ENCODE data around the gene CLCN7. TPM values are rescaled to one million over a fixed set of nuclear protein-coding genes. Genes with fewer than 3 reads are reported as not detected.

Gene CLCN7
- total and polyA plus RNA-seq, 2 donors (not counting 3 experiments of a cell fraction or from before 2014, with no cell fraction given), result 59.8 to 94.9 TPM

DNA sequence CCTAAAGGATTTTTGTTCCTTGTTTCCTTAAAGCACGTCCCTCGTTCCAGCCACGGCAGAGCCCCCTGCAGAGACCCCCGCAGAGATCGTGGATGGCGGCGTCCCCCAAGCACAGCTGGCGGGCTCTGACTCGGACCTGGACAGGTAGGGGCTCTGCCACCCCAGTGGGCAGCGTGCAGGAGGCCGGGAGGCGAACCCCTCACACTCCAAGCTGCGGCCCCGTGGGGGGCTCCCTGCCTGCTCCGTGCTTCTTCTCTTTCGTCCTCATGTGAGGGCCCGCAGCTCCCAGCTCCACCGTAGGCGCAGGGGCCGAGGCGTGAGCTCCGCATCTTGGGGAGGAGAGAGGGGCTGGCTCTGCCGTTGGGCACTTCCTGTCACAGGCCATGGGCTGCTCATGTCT is 26.8 kb upstream of the CLCN7 start:
- no peaks in the 10 kb centered on the region for H3K27me3 ChIP-seq (ENCODE audit: control insufficient read depth in 2 of 2, insufficient read depth in 2 of 2, low read length in 2 of 2)
- H3K9me3 ChIP-seq (replicated peaks; ENCODE audit: control insufficient read depth, insufficient read depth, low read length), result no peaks in the 10 kb centered on the region
- no peak overlapping the region for H2AFZ ChIP-seq (ENCODE audit: low read depth, low read length)
- no peak overlapping the region for H3K9ac ChIP-seq (replicated peaks; ENCODE audit: extremely low read depth, insufficient read depth, low read length)
- H3K36me3 ChIP-seq (ENCODE audit: control insufficient read depth in 2 of 2, extremely low read depth in 1 of 2, insufficient read depth in 2 of 2, low read length in 2 of 2), result peaks cover 7 to 30% of the 10 kb centered on the region in 2 experiments
- DNase-seq (ENCODE audit: low read depth, low spot score), result no peak
- BruUV-seq (replicated peaks), result no TSS peak
- no peaks in the 10 kb centered on the region for H3K4me1 ChIP-seq (ENCODE audit: control insufficient read depth, extremely low read depth, insufficient read depth, low read length)
- no peaks in the 10 kb centered on the region for H3K9me1 ChIP-seq (replicated peaks; ENCODE audit: control insufficient read depth, extremely low read depth, insufficient read depth, low read length)
- intact Hi-C loops (cut with micrococcal nuclease) (no loop called here), dilution Hi-C loops (cut with MboI; ENCODE audit: extremely low pct_ligation_motif_present, low sequenced_read_pairs) (no loop called here)
- no peak overlapping the region for H3K4me3 ChIP-seq (replicated peaks in 1 of 3; ENCODE audit: insufficient read depth in 1 of 3, low read depth in 1 of 3, low read length in 3 of 3)
- H4K20me1 ChIP-seq (replicated peaks; ENCODE audit: control insufficient read depth, extremely low read depth, insufficient read depth, low read length), result no peaks in the 10 kb centered on the region
- no peak overlapping the region for H3K4me2 ChIP-seq (ENCODE audit: insufficient read depth, low read length)
- ChIA-PET CTCF (interaction anchor here (0.6 to 1.2 kb wide), 3 partner anchors 10 to 31 kb away, joined by 3 to 5 read pairs (median 4); no protein-coding TSS in a partner anchor), POLR2A (no interaction called here)
- H3K79me2 ChIP-seq (ENCODE audit: control insufficient read depth, insufficient read depth, low read length), result no peaks in the 10 kb centered on the region
- no peak for FAIRE-seq
- no peak for TF ChIP-seq POLR2A (IDR thresholded peaks at IDR 0.05; ENCODE audit: low read depth, low read length)
- TF ChIP-seq EZH2 (IDR thresholded peaks at IDR 0.05; ENCODE audit: borderline replicate concordance, low read depth, low read length, severe bottlenecking), result no peak
- no peak for TF ChIP-seq FOS (IDR thresholded peaks at IDR 0.05; ENCODE audit: borderline replicate concordance, insufficient read depth, low read length)
- no peak for TF ChIP-seq GATA2 (IDR thresholded peaks at IDR 0.05; ENCODE audit: insufficient read depth, insufficient read length, low read depth, low read length)
- TF ChIP-seq MYC (IDR thresholded peaks at IDR 0.05; ENCODE audit: low read depth, low read length), result no peak
- no peak for TF ChIP-seq JUN (IDR thresholded peaks at IDR 0.05; ENCODE audit: borderline replicate concordance, insufficient read depth, insufficient read length, low read depth)
- TF ChIP-seq, protein P1, sequence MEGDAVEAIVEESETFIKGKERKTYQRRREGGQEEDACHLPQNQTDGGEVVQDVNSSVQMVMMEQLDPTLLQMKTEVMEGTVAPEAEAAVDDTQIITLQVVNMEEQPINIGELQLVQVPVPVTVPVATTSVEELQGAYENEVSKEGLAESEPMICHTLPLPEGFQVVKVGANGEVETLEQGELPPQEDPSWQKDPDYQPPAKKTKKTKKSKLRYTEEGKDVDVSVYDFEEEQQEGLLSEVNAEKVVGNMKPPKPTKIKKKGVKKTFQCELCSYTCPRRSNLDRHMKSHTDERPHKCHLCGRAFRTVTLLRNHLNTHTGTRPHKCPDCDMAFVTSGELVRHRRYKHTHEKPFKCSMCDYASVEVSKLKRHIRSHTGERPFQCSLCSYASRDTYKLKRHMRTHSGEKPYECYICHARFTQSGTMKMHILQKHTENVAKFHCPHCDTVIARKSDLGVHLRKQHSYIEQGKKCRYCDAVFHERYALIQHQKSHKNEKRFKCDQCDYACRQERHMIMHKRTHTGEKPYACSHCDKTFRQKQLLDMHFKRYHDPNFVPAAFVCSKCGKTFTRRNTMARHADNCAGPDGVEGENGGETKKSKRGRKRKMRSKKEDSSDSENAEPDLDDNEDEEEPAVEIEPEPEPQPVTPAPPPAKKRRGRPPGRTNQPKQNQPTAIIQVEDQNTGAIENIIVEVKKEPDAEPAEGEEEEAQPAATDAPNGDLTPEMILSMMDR (IDR thresholded peaks at IDR 0.05; ENCODE audit: extremely low read depth in 1 of 2, insufficient read depth in 1 of 2, low read depth in 1 of 2, low read length in 2 of 2), result no peak
- TF ChIP-seq, protein P2, sequence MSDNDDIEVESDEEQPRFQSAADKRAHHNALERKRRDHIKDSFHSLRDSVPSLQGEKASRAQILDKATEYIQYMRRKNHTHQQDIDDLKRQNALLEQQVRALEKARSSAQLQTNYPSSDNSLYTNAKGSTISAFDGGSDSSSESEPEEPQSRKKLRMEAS (IDR thresholded peaks at IDR 0.05; ENCODE audit: insufficient read depth, insufficient read length), result no peak
- no peak for TF ChIP-seq POLR2AphosphoS5 (IDR thresholded peaks at IDR 0.05; ENCODE audit: insufficient read depth, low read depth, low read length)
- H3K27ac ChIP-seq (ENCODE audit: insufficient read depth, low read depth, low read length), result no peak overlapping the region
